Endothelial cell of umbilical vein (primary cell): ENCODE data around the gene KIF9. TPM values are rescaled to one million over a fixed set of nuclear protein-coding genes. Genes with fewer than 3 reads are reported as not detected.

Experiments
- BruUV-seq: library from RNA; stranded (reverse); fragments of 400-500 nt; replicated peaks from 2 replicates; lab custom pipeline; 2021; lab: Mats Ljungman, UMichigan
- CTCF ChIA-PET: fragments of 300-600, 350-600 bp; sonication (Branson Sonifier 250); formaldehyde crosslinking; loops from one replicate; lab custom pipeline; 2021; ENCODE audit warnings: antibody characterized with exemption, inconsistent platforms; lab: Charles Lee
- POLR2A ChIA-PET: fragments of 300-600, 350-600 bp; sonication (Branson Sonifier 250); formaldehyde crosslinking; loops from one replicate; lab custom pipeline; 2021; ENCODE audit warnings: antibody characterized with exemption, inconsistent platforms; lab: Charles Lee
- DNase-seq: peaks from one replicate; pipeline ENCODE4 v3.0.0-alpha.2; 2011; ENCODE audit warnings: low read depth, low spot score
- FAIRE-seq: peaks from 2 replicates; lab custom pipeline; 2011; peaks lifted over from hg19 to GRCh38; lab: Jason Lieb, UNC
- H2AFZ ChIP-seq: 2 replicates; pipeline ENCODE4 v1.6.0; 2012; ENCODE audit warnings: low read depth, low read length, control low read depth, inconsistent platforms
- H3K27ac ChIP-seq: 2 replicates; pipeline ENCODE4 v1.5.1; 2011; ENCODE audit warnings: low read depth, mild to moderate bottlenecking, control low read depth, low read length, moderate library complexity; ENCODE audit not compliant: insufficient read depth
- H3K27me3 ChIP-seq, 2 experiments: 2 replicates each; pipeline versions ENCODE4 v1.6.0 to v1.6.1; 2011; ENCODE audit warnings: low read length in 2 of 2, mixed read lengths in 1 of 2; ENCODE audit not compliant: control insufficient read depth in 2 of 2, insufficient read depth in 2 of 2
- H3K36me3 ChIP-seq, 2 experiments: 2 replicates in 1 of 2; 3 replicates in 1 of 2; pipeline ENCODE4 v1.5.1; 2011; ENCODE audit warnings: low read length in 2 of 2, mild to moderate bottlenecking in 1 of 2, moderate library complexity in 1 of 2; ENCODE audit not compliant: control insufficient read depth in 2 of 2, insufficient read depth in 2 of 2; ENCODE audit errors: extremely low read depth in 1 of 2
- H3K4me1 ChIP-seq: 3 replicates; pipeline ENCODE4 v1.5.1; 2011; ENCODE audit warnings: mild to moderate bottlenecking, low read length; ENCODE audit not compliant: control insufficient read depth, insufficient read depth; ENCODE audit errors: extremely low read depth
- H3K4me2 ChIP-seq: 2 replicates; pipeline ENCODE4 v1.6.1; 2011; ENCODE audit warnings: low read length, control low read depth, mixed read lengths; ENCODE audit not compliant: insufficient read depth
- H3K4me3 ChIP-seq, 3 experiments: fragments of 200-600 bp in 1 of 3; sonication (generic), shearing (Covaris generic) in 1 of 3; replicated peaks in 1 of 3; 2 replicates each; pipeline ENCODE4 v1.5.1; 2011 to 2016; ENCODE audit warnings: control low read depth in 3 of 3, low read length in 3 of 3, mild to moderate bottlenecking in 2 of 3, inconsistent platforms in 1 of 3, low read depth in 1 of 3, moderate library complexity in 1 of 3; ENCODE audit not compliant: insufficient read depth in 1 of 3
- H3K79me2 ChIP-seq: 2 replicates; pipeline ENCODE4 v1.6.0; 2012; ENCODE audit warnings: low read length, inconsistent platforms; ENCODE audit not compliant: control insufficient read depth, insufficient read depth
- H3K9ac ChIP-seq: replicated peaks from 2 replicates; pipeline ENCODE3; 2011; ENCODE audit warnings: low read length, control low read depth; ENCODE audit not compliant: insufficient read depth; ENCODE audit errors: extremely low read depth
- H3K9me1 ChIP-seq: replicated peaks from 3 replicates; pipeline ENCODE4 v1.6.0; 2011; ENCODE audit warnings: mild to moderate bottlenecking, low read length; ENCODE audit not compliant: control insufficient read depth, insufficient read depth; ENCODE audit errors: extremely low read depth
- H3K9me3 ChIP-seq: replicated peaks from 2 replicates; pipeline ENCODE4 v1.5.1; 2012; ENCODE audit warnings: low read length, inconsistent platforms; ENCODE audit not compliant: control insufficient read depth, insufficient read depth
- H4K20me1 ChIP-seq: replicated peaks from 2 replicates; pipeline ENCODE3; 2011; ENCODE audit warnings: mild to moderate bottlenecking, low read length; ENCODE audit not compliant: control insufficient read depth, insufficient read depth; ENCODE audit errors: extremely low read depth
- CTCF ChIP-seq, 2 donors: IDR thresholded peaks; 1 replicate in 1 of 2; 2 replicates in 1 of 2; pipeline ENCODE4 v1.5.1; 2011; ENCODE audit warnings: low read length in 2 of 2, mild to moderate bottlenecking in 2 of 2, moderate library complexity in 2 of 2, control low read depth in 1 of 2, inconsistent platforms in 1 of 2, low read depth in 1 of 2; ENCODE audit not compliant: insufficient read depth in 1 of 2; ENCODE audit errors: extremely low read depth in 1 of 2
- EZH2 ChIP-seq: IDR thresholded peaks from 2 replicates; pipeline ENCODE4 v1.6.1; 2012; ENCODE audit warnings: borderline replicate concordance, low read depth, mild to moderate bottlenecking, moderate library complexity, low read length, inconsistent platforms; ENCODE audit not compliant: severe bottlenecking
- FOS ChIP-seq: IDR thresholded peaks from 2 replicates; pipeline ENCODE4 v1.6.1; 2011; ENCODE audit warnings: mild to moderate bottlenecking, low read length, moderate library complexity, borderline replicate concordance; ENCODE audit not compliant: insufficient read depth
- GATA2 ChIP-seq: IDR thresholded peaks from 2 replicates; pipeline ENCODE4 v1.7.0; 2011; ENCODE audit warnings: low read depth, mild to moderate bottlenecking, moderate library complexity, mixed read lengths, low read length; ENCODE audit not compliant: insufficient read length, insufficient read depth
- JUN ChIP-seq: IDR thresholded peaks from 2 replicates; pipeline ENCODE4 v1.6.1; 2011; ENCODE audit warnings: borderline replicate concordance, low read depth; ENCODE audit not compliant: insufficient read length, insufficient read depth
- MAX ChIP-seq: IDR thresholded peaks from 2 replicates; pipeline ENCODE4 v1.6.1; 2011; ENCODE audit not compliant: insufficient read depth, insufficient read length
- MYC ChIP-seq: IDR thresholded peaks from one replicate; pipeline ENCODE4 v1.6.1; 2011; ENCODE audit warnings: mild to moderate bottlenecking, low read depth, low read length
- POLR2A ChIP-seq: IDR thresholded peaks from 2 replicates; pipeline ENCODE4 v1.6.1; 2012; ENCODE audit warnings: low read depth, mild to moderate bottlenecking, control low read depth, low read length
- POLR2AphosphoS5 ChIP-seq: IDR thresholded peaks from 2 replicates; pipeline ENCODE4 v1.6.1; 2012; ENCODE audit warnings: low read depth, mild to moderate bottlenecking, control low read depth, low read length, moderate library complexity; ENCODE audit not compliant: insufficient read depth
- dilution Hi-C: fragments of 300-500 bp; cut with MboI; formaldehyde crosslinking; loops from one replicate; pipeline ENCODE4 v1.15.0; 2019; ENCODE audit warnings: low sequenced_read_pairs; ENCODE audit not compliant: extremely low pct_ligation_motif_present
- intact Hi-C: fragments of 100-400 bp; cut with micrococcal nuclease; formaldehyde crosslinking; loops from one replicate; pipeline ENCODE4 v1.10.0; 2022
- polyA plus RNA-seq, 4 experiments: library from polyadenylated mRNA; depleted of rRNA in 3 of 4; stranded (reverse) in 3 of 4; unstranded in 1 of 4; fragments of >200 nt; gene quantifications; 2 replicates each; pipeline versions ENCODE4 v1.2.1 to v1.2.3, GENCODE V29; 2011 to 2012; ENCODE audit warnings: missing spikeins in 1 of 4
- total RNA-seq: library from RNA; stranded (reverse); gene quantifications from 2 replicates; pipeline ENCODE4 v1.2.3, GENCODE V29; 2021

Gene KIF9
- total and polyA plus RNA-seq, 2 donors (not counting 3 experiments of a cell fraction or from before 2014, with no cell fraction given), result 20.5 to 22.4 TPM

GRCh38 chr3:47288966-47289910 lies 6.6 kb upstream of the KIF9 start:
- dilution Hi-C loops, result no loop called here
- ChIA-PET POLR2A (no interaction called here), CTCF (interaction anchor here (0.9 to 1.0 kb wide), 4 partner anchors 14 to 39 kb away, joined by 3 to 6 read pairs (median 5); no protein-coding TSS in a partner anchor)
- no peak for DNase-seq
- Histone ChIP-seq H3K27ac (no peak overlapping the region), H3K4me2 (no peak overlapping the region), H3K4me3 (no peak overlapping the region), H3K9ac (no peak overlapping the region), H3K27me3 (no peaks in the 10 kb centered on the region), H3K9me1 (no peaks in the 10 kb centered on the region), H3K36me3 (peaks cover under 1 to 2% of the 10 kb centered on the region in 2 experiments), H3K79me2 (peaks cover 65% of the 10 kb centered on the region), H3K9me3 (no peaks in the 10 kb centered on the region), H4K20me1 (no peaks in the 10 kb centered on the region), H2AFZ (no peak overlapping the region), H3K4me1 (no peaks in the 10 kb centered on the region)
- BruUV-seq, result no TSS peak
- FAIRE-seq, result no peak
- intact Hi-C loops, result no loop called here
- TF ChIP-seq MAX, result no peak
- TF ChIP-seq CTCF (IDR thresholded peaks at IDR 0.05; ENCODE audit: extremely low read depth in 1 of 2, insufficient read depth in 1 of 2, low read depth in 1 of 2, low read length in 2 of 2), result no peak
- no peak for TF ChIP-seq JUN
- TF ChIP-seq EZH2, result no peak
- no peak for TF ChIP-seq FOS
- no peak for TF ChIP-seq MYC
- TF ChIP-seq GATA2, result no peak
- no peak for TF ChIP-seq POLR2AphosphoS5
- no peak for TF ChIP-seq POLR2A
